K562 (cell line): ENCODE data around the gene RNF144A. TPM values are rescaled to one million over a fixed set of nuclear protein-coding genes. Genes with fewer than 3 reads are reported as not detected.
A peak's percentile ranks its signal among the peaks of the same experiment; 100 is the strongest.

ENCODE experiments used
- ATAC-seq: fragments of 200-7000 bp; cut with Tn5 transposase; 3 replicates; pipeline ENCODE4 v1.9.1; 2020; ENCODE audit warnings: moderate library complexity
- BruUV-seq: library from RNA; stranded (reverse); fragments of 400-500 nt; replicated peaks from 2 replicates; lab custom pipeline; 2021; lab: Mats Ljungman, UMichigan
- CTCF ChIA-PET: fragments of 300-600 bp; formaldehyde crosslinking; extraction: SDS; loops from one replicate; lab custom pipeline; 2021; ENCODE audit warnings: low intra/inter-chr PET ratio; lab: Yijun Ruan, JAX
- POLR2A ChIA-PET: fragments of 300-600, 350-650 bp; sonication (Branson Sonifier 250); formaldehyde crosslinking; extraction: SDS; loops from one replicate; lab custom pipeline; 2021; ENCODE audit warnings: antibody characterized with exemption, inconsistent platforms; lab: Yijun Ruan, JAX
- DNase-seq, 4 experiments: peaks; one replicate each; pipeline versions ENCODE4 v3.0.0 to v3.0.0-alpha.2; 2011 to 2018; ENCODE audit warnings: low spot score in 3 of 4, mixed read lengths in 3 of 4; ENCODE audit errors: extremely low read depth in 1 of 4
- FAIRE-seq: peaks from 2 replicates; lab custom pipeline; 2011; peaks lifted over from hg19 to GRCh38; lab: Jason Lieb, UNC
- H2AFZ ChIP-seq: 2 replicates; pipeline ENCODE4 v1.6.0; 2011; ENCODE audit warnings: low read depth, low read length, control low read depth, inconsistent platforms
- H3K27ac ChIP-seq: fragments of 200-600 bp; 3 replicates; pipeline ENCODE4 v1.8.0; 2011; ENCODE audit warnings: low read depth, mild to moderate bottlenecking, control low read depth, inconsistent platforms, low read length, moderate library complexity, mixed read lengths; ENCODE audit errors: extremely low read depth
- H3K27me3 ChIP-seq, 2 experiments: fragments of 300-600 bp in 1 of 2; 2 replicates in 1 of 2; 3 replicates in 1 of 2; pipeline versions ENCODE4 v1.6.0 to v1.8.0; 2011; ENCODE audit warnings: inconsistent platforms in 2 of 2, low read length in 2 of 2, mild to moderate bottlenecking in 1 of 2, mixed read lengths in 1 of 2, moderate library complexity in 1 of 2; ENCODE audit not compliant: control insufficient read depth in 2 of 2, insufficient read depth in 2 of 2
- H3K36me3 ChIP-seq: fragments of 300-600 bp; 3 replicates; pipeline ENCODE4 v1.8.0; 2011; ENCODE audit warnings: mild to moderate bottlenecking, low read length, inconsistent platforms; ENCODE audit not compliant: control insufficient read depth, insufficient read depth
- H3K4me1 ChIP-seq, 2 experiments: fragments of 200-600 bp in 1 of 2; replicated peaks in 1 of 2; 2 replicates in 1 of 2; 3 replicates in 1 of 2; pipeline versions ENCODE4 v1.5.1 to v1.8.0; 2011; ENCODE audit warnings: inconsistent platforms in 2 of 2, low read length in 2 of 2, mild to moderate bottlenecking in 1 of 2, mixed read lengths in 1 of 2, moderate library complexity in 1 of 2; ENCODE audit not compliant: control insufficient read depth in 2 of 2, insufficient read depth in 2 of 2
- H3K4me2 ChIP-seq: 2 replicates; pipeline ENCODE4 v1.6.1; 2011; ENCODE audit warnings: low read length, control low read depth, inconsistent platforms, mixed read lengths; ENCODE audit not compliant: insufficient read depth
- H3K4me3 ChIP-seq: fragments of 200-600 bp; sonication (generic), shearing (Covaris generic); 2 replicates; pipeline ENCODE4 v1.5.1; 2016; ENCODE audit warnings: control low read depth, inconsistent platforms
- H3K79me2 ChIP-seq: fragments of 200-600 bp; 3 replicates; pipeline ENCODE4 v1.8.0; 2011; ENCODE audit warnings: low read length, inconsistent platforms; ENCODE audit not compliant: control insufficient read depth, insufficient read depth
- H3K9ac ChIP-seq, 2 experiments: 2 replicates each; pipeline versions ENCODE4 v1.6.0 to v1.6.1; 2011; ENCODE audit warnings: low read depth in 2 of 2, low read length in 2 of 2, control low read depth in 1 of 2, inconsistent platforms in 1 of 2, mild to moderate bottlenecking in 1 of 2, mixed read lengths in 1 of 2; ENCODE audit not compliant: insufficient read depth in 1 of 2
- H3K9me1 ChIP-seq: one replicate; pipeline ENCODE4 v1.6.0; 2011; ENCODE audit warnings: inconsistent platforms, mild to moderate bottlenecking, low read length, moderate library complexity; ENCODE audit not compliant: control insufficient read depth, insufficient read depth
- H3K9me3 ChIP-seq: replicated peaks from 2 replicates; pipeline ENCODE4 v1.5.1; 2011; ENCODE audit warnings: low read depth, low read length, inconsistent platforms; ENCODE audit not compliant: control insufficient read depth, insufficient read depth
- H4K20me1 ChIP-seq: replicated peaks from 2 replicates; pipeline ENCODE4 v1.6.1; 2011; ENCODE audit warnings: low read length, inconsistent platforms, mixed read lengths; ENCODE audit not compliant: control insufficient read depth, insufficient read depth
- CBX5 ChIP-seq: IDR thresholded peaks from 2 replicates; pipeline ENCODE4 v1.6.1; 2014; ENCODE audit warnings: low read depth, borderline replicate concordance
- FUS ChIP-seq: fragments of 200-400 bp; formaldehyde crosslinking; optimal IDR thresholded peaks from 2 replicates; pipeline ENCODE3; 2017; ENCODE audit warnings: low read depth, low read length
- RFX1 ChIP-seq: fragments of 450-650 bp; IDR thresholded peaks from 2 replicates; pipeline ENCODE4 v1.6.1; 2016; ENCODE audit warnings: mild to moderate bottlenecking, moderate library complexity
- ZNF133 ChIP-seq: fragments of 250-450 bp; sonication (Bioruptor Pico); IDR thresholded peaks from 2 replicates; pipeline ENCODE4 v1.4.0; 2020; ENCODE audit warnings: mild to moderate bottlenecking
- ZNF583 ChIP-seq: fragments of 250-450 bp; sonication (Bioruptor Pico); IDR thresholded peaks from 2 replicates; pipeline ENCODE4 v1.4.0; 2020
- WGBS: fragments of 100-300 bp; shearing (Covaris generic); methylation state at CpG from one replicate; pipeline ENCODE4 v1.1.6; 2016; ENCODE audit warnings: low coverage, mixed read lengths; ENCODE audit not compliant: insufficient coverage; ENCODE audit errors: missing lambda C conversion rate; 5-methylcytosine and 5-hydroxymethylcytosine counted together
- in situ Hi-C: fragments of 300-500 bp; cut with MboI; formaldehyde crosslinking; loops from 4 replicates; pipeline ENCODE4 v1.15.0; 2018; ENCODE audit warnings: inconsistent platforms, mixed read lengths
- intact Hi-C: fragments of 100-400 bp; cut with micrococcal nuclease; formaldehyde crosslinking; loops from 2 replicates; pipeline ENCODE4 v1.14.2; 2022
- polyA plus RNA-seq, 8 experiments: library from polyadenylated mRNA; depleted of rRNA in 4 of 8; stranded (reverse) in 5 of 8; unstranded in 3 of 8; fragments of >200 nt; fragmentation: Nextera tagmentation in 2 of 8; fragmentation: Illumina TruSeq in 1 of 8; extraction: Ambion mirVana in 2 of 8; extraction: Trizol in 1 of 8; gene quantifications; 2 replicates each; pipeline versions ENCODE4 v1.2.1 to v1.2.3, GENCODE V29; 2011 to 2014; ENCODE audit warnings: inconsistent platforms in 1 of 8, missing spikeins in 1 of 8
- total RNA-seq, 7 experiments: library from RNA; depleted of rRNA in 6 of 7; stranded (reverse); fragments of >200 nt in 6 of 7; fragmentation: Illumina TruSeq in 2 of 7; extraction: Trizol in 2 of 7; gene quantifications; 2 replicates each; pipeline versions ENCODE4 v1.2.1 to v1.2.3, GENCODE V29; 2011 to 2021; ENCODE audit warnings: low replicate concordance in 1 of 7
- TF ChIP-seq, protein P1 (sequence below): fragments of 250-450 bp; sonication (Bioruptor Pico); IDR thresholded peaks from 2 replicates; pipeline ENCODE4 v1.9.0; 2021; ENCODE audit warnings: mild to moderate bottlenecking, inconsistent platforms

RNF144A gene
- total and polyA plus RNA-seq, 9 of the 15 experiments (the other 6 are each of a cell fraction or from before 2014, with no cell fraction given): 0.96 to 11.3 (median 6.2) TPM

DNA sequence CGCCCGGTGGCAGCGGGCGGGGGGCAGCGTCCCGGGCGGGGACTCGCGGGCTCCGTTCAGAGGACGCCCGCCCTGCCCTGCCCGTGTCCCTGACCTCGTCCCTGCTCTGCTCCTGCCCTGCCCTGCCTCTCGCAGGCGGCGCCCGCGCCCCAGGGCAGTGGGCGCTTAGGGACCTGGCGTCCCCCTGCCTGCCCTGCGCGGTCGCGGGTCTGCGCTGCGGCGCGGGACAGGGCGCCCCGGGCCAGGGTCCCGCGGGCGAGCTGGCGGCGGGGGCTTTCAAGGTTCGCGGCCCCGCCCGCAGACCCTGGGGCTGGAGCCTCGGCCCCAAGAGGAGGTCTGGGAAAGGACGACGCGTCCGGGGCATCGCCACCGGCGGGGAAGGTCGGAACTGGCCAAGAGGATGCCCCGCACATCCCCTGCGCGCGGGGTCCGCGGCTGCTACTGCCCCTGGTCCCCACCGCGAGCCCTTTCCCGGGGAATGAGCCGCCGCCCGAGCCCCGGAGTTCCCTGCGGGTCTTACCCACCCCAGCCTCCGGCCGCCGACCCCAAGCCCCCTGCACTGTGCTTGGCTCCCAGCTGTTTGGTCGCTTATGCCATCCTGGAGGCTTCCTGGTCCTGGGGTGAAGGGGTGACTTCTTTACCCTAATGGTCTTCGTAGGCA, 679 bp downstream of the RNF144A start (continued):
- TF ChIP-seq, protein P1, sequence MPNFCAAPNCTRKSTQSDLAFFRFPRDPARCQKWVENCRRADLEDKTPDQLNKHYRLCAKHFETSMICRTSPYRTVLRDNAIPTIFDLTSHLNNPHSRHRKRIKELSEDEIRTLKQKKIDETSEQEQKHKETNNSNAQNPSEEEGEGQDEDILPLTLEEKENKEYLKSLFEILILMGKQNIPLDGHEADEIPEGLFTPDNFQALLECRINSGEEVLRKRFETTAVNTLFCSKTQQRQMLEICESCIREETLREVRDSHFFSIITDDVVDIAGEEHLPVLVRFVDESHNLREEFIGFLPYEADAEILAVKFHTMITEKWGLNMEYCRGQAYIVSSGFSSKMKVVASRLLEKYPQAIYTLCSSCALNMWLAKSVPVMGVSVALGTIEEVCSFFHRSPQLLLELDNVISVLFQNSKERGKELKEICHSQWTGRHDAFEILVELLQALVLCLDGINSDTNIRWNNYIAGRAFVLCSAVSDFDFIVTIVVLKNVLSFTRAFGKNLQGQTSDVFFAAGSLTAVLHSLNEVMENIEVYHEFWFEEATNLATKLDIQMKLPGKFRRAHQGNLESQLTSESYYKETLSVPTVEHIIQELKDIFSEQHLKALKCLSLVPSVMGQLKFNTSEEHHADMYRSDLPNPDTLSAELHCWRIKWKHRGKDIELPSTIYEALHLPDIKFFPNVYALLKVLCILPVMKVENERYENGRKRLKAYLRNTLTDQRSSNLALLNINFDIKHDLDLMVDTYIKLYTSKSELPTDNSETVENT (CRISPR knock-in tag): 0 out of 2 replicates have a peak, but pooled peaks have one; percentile 6
- peak; percentile 47 for TF ChIP-seq FUS
- TF ChIP-seq CBX5: no peak

DNA sequence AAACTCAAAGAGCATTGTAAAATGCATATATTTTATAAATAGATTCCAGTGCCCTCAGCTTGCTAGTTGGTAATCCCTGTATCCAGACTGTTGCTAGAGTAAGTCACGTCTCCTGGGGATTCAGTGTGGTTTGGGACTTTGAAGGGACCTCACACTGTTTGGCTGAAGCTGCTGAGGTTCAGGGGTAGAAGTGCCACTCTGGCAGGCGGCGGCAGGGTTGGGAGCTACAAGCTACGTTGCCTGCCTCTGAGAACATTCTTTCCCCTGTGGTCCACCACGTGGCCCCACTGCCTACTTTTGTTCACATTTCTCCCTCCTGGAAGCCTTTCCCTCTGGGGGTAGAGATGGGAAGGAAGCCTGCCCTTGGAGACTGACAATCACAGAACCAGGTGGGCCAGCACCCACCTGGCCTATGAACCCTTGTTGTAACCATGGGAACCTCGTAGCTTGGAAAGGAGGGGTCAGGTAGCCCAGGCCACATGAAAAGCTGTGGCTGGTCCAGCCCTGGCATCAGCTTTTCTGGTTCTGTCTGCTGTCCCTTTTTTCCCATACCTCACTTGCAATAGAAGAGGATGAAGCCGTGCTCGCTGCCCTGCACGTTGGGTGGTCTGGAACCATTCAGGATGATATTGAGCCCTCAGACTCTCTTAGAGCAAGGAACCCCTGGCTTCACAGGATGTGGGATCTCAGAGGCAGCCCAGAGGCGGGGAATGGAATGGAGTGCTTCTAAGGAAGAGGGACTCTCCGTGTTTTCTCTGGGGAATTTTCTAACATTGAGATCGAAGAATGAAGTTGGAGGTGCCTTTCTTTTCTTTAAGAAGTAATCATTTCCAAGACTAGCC, 2.9 kb downstream of the RNF144A start:
- ATAC-seq (no peak), DNase-seq (no peak), FAIRE-seq (no peak)
- no peak overlapping the region for H2AFZ ChIP-seq
- H3K4me2 ChIP-seq: no peak overlapping the region
- ChIA-PET POLR2A (interaction anchor here (0.7 to 1.7 kb wide), 7 partner anchors 9 to 111 kb away, joined by 3 to 4 read pairs (median 3); no protein-coding TSS in a partner anchor), CTCF (no interaction called here)
- H3K4me3 ChIP-seq: no peak overlapping the region
- intact Hi-C loops: loop anchor here (5.0 kb wide), 1 partner anchor 162 kb away; no protein-coding TSS in a partner anchor
- no peaks in the 10 kb centered on the region for H3K36me3 ChIP-seq
- H3K79me2 ChIP-seq: no peaks in the 10 kb centered on the region
- H3K9me1 ChIP-seq: peaks cover 3% of the 10 kb centered on the region
- H4K20me1 ChIP-seq: peaks cover 17% of the 10 kb centered on the region
- no peak overlapping the region for H3K27ac ChIP-seq
- no peak overlapping the region for H3K9ac ChIP-seq
- peaks cover 3 to 25% of the 10 kb centered on the region in 2 experiments; a peak in 4 of 5 replicates for H3K4me1 ChIP-seq
- in situ Hi-C loops: no loop called here
- BruUV-seq: no TSS peak
- H3K27me3 ChIP-seq: no peaks in the 10 kb centered on the region
- 71% methylated on average over 12 of the region's 12 CpGs for WGBS
- no peak for TF ChIP-seq ZNF583 (CRISPR knock-in tag)
- TF ChIP-seq ZNF133 (CRISPR knock-in tag): no peak
- TF ChIP-seq RFX1: peak; percentile 42; the same call in 1 of the 2 replicates
- no peaks in the 10 kb centered on the region for H3K9me3 ChIP-seq
